Fibroblast of lung (primary cell): Measurements from ENCODE around the gene CHD6. TPM values are rescaled to one million over a fixed set of nuclear protein-coding genes. Genes with fewer than 3 reads are reported as not detected.

Experiments used
- DNase-seq, 2 donors: peaks; one replicate each; pipeline versions ENCODE4 v3.0.0 to v3.0.0-alpha.2; 2010; ENCODE audit warnings: low read depth in 2 of 2
- H2AFZ ChIP-seq: 2 replicates; pipeline ENCODE4 v1.5.1; 2012; ENCODE audit warnings: low read length, control low read depth, inconsistent platforms
- H3K27ac ChIP-seq: 2 replicates; pipeline ENCODE4 v1.5.1; 2011; ENCODE audit warnings: low read length, control low read depth; ENCODE audit not compliant: insufficient read depth
- H3K27me3 ChIP-seq: 2 replicates; pipeline ENCODE4 v1.5.1; 2011; ENCODE audit warnings: mild to moderate bottlenecking, low read length; ENCODE audit not compliant: control insufficient read depth, insufficient read depth
- H3K36me3 ChIP-seq: 2 replicates; pipeline ENCODE4 v1.5.1; 2011; ENCODE audit warnings: low read length; ENCODE audit not compliant: control insufficient read depth, insufficient read depth
- H3K4me1 ChIP-seq: 2 replicates; pipeline ENCODE4 v1.5.1; 2011; ENCODE audit warnings: low read length; ENCODE audit not compliant: control insufficient read depth, insufficient read depth; ENCODE audit errors: extremely low read depth
- H3K4me2 ChIP-seq: 2 replicates; pipeline ENCODE4 v1.5.1; 2011; ENCODE audit warnings: low read length, control low read depth; ENCODE audit not compliant: insufficient read depth; ENCODE audit errors: extremely low read depth
- H3K4me3 ChIP-seq, 4 experiments: fragments of 200-600 bp in 1 of 4; sonication (generic) in 1 of 4; replicated peaks in 1 of 4; 2 replicates each; pipeline ENCODE4 v1.5.1; 2011 to 2016; ENCODE audit warnings: low read length in 4 of 4, low read depth in 3 of 4, mild to moderate bottlenecking in 3 of 4, control low read depth in 2 of 4, inconsistent platforms in 1 of 4, mixed read lengths in 1 of 4; ENCODE audit not compliant: insufficient read depth in 1 of 4; ENCODE audit errors: control extremely low read depth in 1 of 4
- H3K79me2 ChIP-seq: 2 replicates; pipeline ENCODE4 v1.5.1; 2012; ENCODE audit warnings: mild to moderate bottlenecking, low read length, inconsistent platforms; ENCODE audit not compliant: control insufficient read depth, insufficient read depth
- H3K9ac ChIP-seq: 2 replicates; pipeline ENCODE4 v1.5.1; 2011; ENCODE audit warnings: mild to moderate bottlenecking, low read length, control low read depth; ENCODE audit not compliant: insufficient read depth
- H3K9me3 ChIP-seq: 2 replicates; pipeline ENCODE4 v1.5.1; 2012; ENCODE audit warnings: low read depth, low read length; ENCODE audit not compliant: control insufficient read depth, insufficient read depth
- H4K20me1 ChIP-seq: 2 replicates; pipeline ENCODE4 v1.5.1; 2011; ENCODE audit warnings: low read length; ENCODE audit not compliant: control insufficient read depth, insufficient read depth; ENCODE audit errors: extremely low read depth
- EZH2 ChIP-seq: IDR thresholded peaks from 2 replicates; pipeline ENCODE4 v1.5.1; 2012; ENCODE audit warnings: low read length, control low read depth, mild to moderate bottlenecking; ENCODE audit errors: missing control alignments
- polyA plus RNA-seq, 2 donors: library from polyadenylated mRNA; depleted of rRNA in 1 of 2; stranded (reverse) in 1 of 2; unstranded in 1 of 2; fragments of >200 nt; gene quantifications; 2 replicates each; pipeline ENCODE4 v1.2.1, GENCODE V29; 2011 to 2012; ENCODE audit warnings: missing spikeins in 1 of 2
- total RNA-seq: library from RNA; depleted of rRNA; stranded (reverse); fragments of >200 nt; gene quantifications from 2 replicates; pipeline ENCODE4 v1.2.1, GENCODE V29; 2014
- TF ChIP-seq, protein P1 (sequence below), 2 donors: IDR thresholded peaks in 1 of 2; conservative IDR thresholded peaks in 1 of 2; 1 replicate in 1 of 2; 2 replicates in 1 of 2; pipeline ENCODE4 v1.5.1; 2011 to 2012; ENCODE audit warnings: low read length in 2 of 2, control low read depth in 1 of 2, inconsistent platforms in 1 of 2, low read depth in 1 of 2, mild to moderate bottlenecking in 1 of 2

Gene CHD6
- total and polyA plus RNA-seq, 2 donors (not counting 1 experiment from before 2014, with no cell fraction given), result 13.4 to 25.9 TPM

DNA sequence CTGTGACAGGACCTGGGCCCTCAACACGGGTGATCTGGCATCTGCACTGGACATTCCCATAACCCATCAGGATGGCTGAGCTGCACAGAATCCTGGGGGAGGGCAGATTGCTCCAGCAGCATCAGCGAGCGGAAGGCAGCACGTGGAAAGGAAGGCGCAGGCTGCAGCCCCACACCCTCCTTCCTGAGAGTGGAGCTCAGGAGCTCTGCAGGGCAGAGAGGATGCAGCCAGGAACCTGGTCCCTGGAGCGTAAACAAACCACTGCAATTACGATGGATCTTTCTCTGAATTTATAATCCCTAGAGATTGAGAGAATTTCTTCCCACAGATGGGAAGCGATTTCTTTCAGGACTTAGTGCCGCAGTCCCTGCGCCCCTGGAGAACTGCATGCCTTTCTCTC lies 211.8 kb downstream of the CHD6 start:
- Histone ChIP-seq H3K9me3 (no peaks in the 10 kb centered on the region), H3K4me2 (no peak overlapping the region), H2AFZ (no peak overlapping the region), H4K20me1 (no peaks in the 10 kb centered on the region), H3K4me3 (no peak overlapping the region), H3K27me3 (no peaks in the 10 kb centered on the region), H3K27ac (no peak overlapping the region), H3K4me1 (no peaks in the 10 kb centered on the region), H3K79me2 (no peaks in the 10 kb centered on the region), H3K9ac (no peak overlapping the region), H3K36me3 (peaks cover 7% of the 10 kb centered on the region)
- TF ChIP-seq, protein P1, sequence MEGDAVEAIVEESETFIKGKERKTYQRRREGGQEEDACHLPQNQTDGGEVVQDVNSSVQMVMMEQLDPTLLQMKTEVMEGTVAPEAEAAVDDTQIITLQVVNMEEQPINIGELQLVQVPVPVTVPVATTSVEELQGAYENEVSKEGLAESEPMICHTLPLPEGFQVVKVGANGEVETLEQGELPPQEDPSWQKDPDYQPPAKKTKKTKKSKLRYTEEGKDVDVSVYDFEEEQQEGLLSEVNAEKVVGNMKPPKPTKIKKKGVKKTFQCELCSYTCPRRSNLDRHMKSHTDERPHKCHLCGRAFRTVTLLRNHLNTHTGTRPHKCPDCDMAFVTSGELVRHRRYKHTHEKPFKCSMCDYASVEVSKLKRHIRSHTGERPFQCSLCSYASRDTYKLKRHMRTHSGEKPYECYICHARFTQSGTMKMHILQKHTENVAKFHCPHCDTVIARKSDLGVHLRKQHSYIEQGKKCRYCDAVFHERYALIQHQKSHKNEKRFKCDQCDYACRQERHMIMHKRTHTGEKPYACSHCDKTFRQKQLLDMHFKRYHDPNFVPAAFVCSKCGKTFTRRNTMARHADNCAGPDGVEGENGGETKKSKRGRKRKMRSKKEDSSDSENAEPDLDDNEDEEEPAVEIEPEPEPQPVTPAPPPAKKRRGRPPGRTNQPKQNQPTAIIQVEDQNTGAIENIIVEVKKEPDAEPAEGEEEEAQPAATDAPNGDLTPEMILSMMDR (conservative IDR thresholded peaks at IDR 0.05 in 1 of 2, IDR thresholded peaks at IDR 0.05 in 1 of 2; ENCODE audit: low read depth in 1 of 2, low read length in 2 of 2), result no peak
- TF ChIP-seq EZH2, result no peak
- DNase-seq, result no peak

GRCh38 chr20:41405436-41405835 lies 212.7 kb downstream of the CHD6 start:
- no peaks in the 10 kb centered on the region for H3K9me3 ChIP-seq
- H3K27me3 ChIP-seq, result no peaks in the 10 kb centered on the region
- TF ChIP-seq EZH2, result no peak
- TF ChIP-seq, protein P1 (conservative IDR thresholded peaks at IDR 0.05 in 1 of 2, IDR thresholded peaks at IDR 0.05 in 1 of 2; ENCODE audit: low read depth in 1 of 2, low read length in 2 of 2), result no peak
- H3K79me2 ChIP-seq, result no peaks in the 10 kb centered on the region
- H4K20me1 ChIP-seq, result no peaks in the 10 kb centered on the region
- H3K36me3 ChIP-seq, result peaks cover 7% of the 10 kb centered on the region
- H3K4me2 ChIP-seq, result no peak overlapping the region
- no peak overlapping the region for H3K4me3 ChIP-seq
- H3K9ac ChIP-seq, result no peak overlapping the region
- no peaks in the 10 kb centered on the region for H3K4me1 ChIP-seq
- H2AFZ ChIP-seq, result no peak overlapping the region
- H3K27ac ChIP-seq, result no peak overlapping the region
- no peak for DNase-seq

DNA sequence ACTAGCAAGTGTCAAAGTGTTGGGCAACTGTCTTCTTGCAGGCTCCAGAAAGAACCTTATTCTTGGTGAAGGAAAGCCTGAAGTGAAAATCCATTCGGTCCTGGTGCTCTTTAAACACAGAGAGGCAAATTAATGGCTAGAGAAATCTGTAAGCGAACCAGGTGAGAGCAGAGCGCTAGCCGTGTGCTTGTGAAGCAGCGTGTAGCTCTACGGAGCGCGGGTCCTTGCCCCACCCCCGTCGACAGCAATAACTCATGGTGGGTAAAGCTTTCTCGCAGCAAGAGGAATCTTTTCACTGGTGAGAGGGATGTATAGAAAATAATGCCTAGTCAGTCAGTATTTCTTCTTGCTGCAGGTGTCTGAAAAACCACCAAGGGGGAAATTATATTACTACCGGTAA lies 214.6 kb downstream of the CHD6 start:
- Histone ChIP-seq H3K4me3 (no peak overlapping the region), H3K9me3 (no peaks in the 10 kb centered on the region), H3K79me2 (no peaks in the 10 kb centered on the region), H3K9ac (no peak overlapping the region), H3K4me1 (no peaks in the 10 kb centered on the region), H4K20me1 (no peaks in the 10 kb centered on the region), H3K27ac (no peak overlapping the region), H2AFZ (no peak overlapping the region), H3K36me3 (peaks cover 4% of the 10 kb centered on the region), H3K4me2 (no peak overlapping the region), H3K27me3 (no peaks in the 10 kb centered on the region)
- no peak for DNase-seq
- no peak for TF ChIP-seq EZH2
- TF ChIP-seq, protein P1 (conservative IDR thresholded peaks at IDR 0.05 in 1 of 2, IDR thresholded peaks at IDR 0.05 in 1 of 2; ENCODE audit: low read depth in 1 of 2, low read length in 2 of 2), result no peak
